ENCODE results near the gene MAGEB17.

MAGEB17 gene

DNA sequence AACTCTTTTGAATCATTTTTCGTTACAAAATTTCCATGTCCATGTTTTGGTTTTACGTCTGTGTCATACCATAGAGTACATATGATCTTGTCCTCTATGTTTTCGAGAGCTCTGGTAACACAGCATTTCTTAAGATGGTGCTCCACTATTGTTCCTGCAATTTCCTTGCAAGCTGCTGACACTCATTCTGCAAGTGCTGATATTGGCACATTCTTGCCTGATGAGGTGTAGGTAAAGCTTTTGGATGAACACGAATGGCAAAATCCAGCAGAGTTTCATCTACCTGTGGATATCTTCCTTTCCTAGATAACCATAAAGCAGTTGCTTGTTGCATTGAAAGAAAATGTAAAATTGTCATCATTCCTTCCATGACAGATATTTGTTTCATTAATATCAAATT is 41.3 kb downstream of the MAGEB17 start:
- DNase-seq (ENCODE audit: low spot score) (no peak), FAIRE-seq (no peak)

DNA sequence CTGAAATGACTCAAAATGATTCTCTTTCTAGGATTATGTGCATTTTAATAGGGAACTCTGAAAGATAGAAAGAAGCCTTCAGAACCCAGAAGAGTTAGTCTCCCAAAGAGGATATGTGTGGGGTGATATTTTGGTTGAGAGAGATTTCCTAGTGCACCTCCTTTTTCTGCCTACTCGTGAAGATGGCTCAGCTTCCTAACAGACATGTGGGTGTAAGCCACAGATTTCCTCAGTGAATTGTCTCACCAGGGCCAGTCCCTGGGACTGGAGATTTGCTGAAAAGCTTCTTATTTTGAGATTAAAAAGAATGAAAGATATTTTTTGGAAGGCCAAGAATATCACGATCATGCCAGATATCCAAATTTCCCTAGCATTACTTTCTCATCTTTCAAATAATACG is 42.8 kb downstream of the MAGEB17 start:
- FAIRE-seq, result no peak
- no peak for DNase-seq (ENCODE audit: low spot score)

DNA sequence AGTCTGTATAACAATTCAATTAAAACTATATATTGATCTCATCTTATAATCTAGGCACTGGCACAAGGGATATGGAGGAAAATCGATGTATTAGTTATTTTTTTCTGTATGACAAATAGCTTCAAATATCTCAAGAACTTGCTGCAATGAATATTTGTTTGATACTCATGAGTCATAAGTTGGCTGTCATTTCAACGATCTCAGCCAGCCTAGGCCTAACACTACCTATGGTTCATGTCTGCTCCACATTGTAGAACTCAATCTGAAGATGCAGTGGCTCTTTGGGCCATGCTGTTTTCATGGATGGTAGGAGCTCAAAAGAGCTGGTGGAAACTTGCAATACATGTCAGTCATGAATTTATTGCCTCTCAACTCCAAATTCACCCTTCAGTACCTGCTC is 44.7 kb downstream of the MAGEB17 start:
- FAIRE-seq (no peak), DNase-seq (ENCODE audit: low spot score) (no peak)

DNA sequence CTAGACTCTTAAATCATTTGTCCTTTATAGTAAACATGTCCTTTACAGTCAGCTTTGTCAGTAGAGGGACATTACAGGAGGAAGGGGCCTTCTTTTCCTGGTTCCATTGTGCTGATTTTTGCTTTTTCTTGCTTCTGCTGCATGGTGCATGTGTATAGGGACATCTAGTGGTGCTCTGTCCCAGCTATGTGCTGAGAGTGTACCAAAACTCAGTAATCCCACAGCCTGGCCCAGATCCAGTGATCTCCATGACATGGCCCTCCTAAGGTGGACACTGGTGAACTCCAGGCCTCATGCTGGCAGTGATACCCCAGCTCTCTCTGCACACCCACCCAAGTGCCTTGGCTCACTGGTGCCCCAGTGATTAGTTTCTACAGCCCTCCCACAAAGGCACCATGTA is 45.2 kb downstream of the MAGEB17 start:
- DNase-seq (ENCODE audit: low spot score) (no peak), FAIRE-seq (no peak)

DNA sequence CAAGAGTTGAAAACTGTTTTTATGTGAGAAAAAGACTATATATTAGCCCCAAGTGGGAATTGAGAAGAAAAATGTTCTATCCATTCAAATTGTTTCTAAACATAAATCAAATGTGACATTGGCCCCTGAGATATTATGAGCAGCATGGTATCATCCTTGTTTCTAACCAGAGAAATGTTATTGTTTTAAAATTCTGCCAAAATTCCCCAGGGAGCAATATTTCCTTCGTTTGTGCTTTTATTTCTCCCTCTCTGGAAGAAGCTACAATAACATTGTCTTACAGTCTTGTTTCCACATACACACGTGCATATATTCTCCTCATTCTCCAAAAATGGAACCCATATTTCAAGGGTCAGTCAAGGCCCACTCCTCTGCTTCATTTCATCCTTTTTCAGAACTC is 46.7 kb downstream of the MAGEB17 start:
- DNase-seq (ENCODE audit: low spot score), result no peak
- no peak for FAIRE-seq

DNA sequence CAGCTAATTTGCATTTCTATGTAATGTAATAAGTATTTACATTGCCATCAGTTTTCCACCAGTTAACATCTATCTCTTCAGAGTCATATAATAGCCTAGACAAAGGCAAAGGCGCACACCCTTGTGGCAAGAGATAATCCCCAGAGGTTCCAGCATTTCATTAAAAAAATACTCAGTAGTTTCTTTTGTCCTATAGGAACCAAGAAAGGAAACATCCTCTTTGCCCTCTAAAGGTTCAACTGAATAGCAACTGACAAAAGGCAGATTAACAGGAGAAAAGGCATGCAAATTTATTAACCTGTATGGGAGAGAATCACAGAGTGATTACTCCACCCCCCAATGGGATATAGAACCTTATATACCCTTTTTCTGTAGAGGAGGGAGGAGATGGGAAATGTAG is 48.4 kb downstream of the MAGEB17 start:
- no peak for DNase-seq (ENCODE audit: low spot score)
- no peak for FAIRE-seq

All from urothelium cell line (cell line).